Measurements from ENCODE around the gene FXYD5. TPM values are rescaled to one million over a fixed set of nuclear protein-coding genes. Genes with fewer than 3 reads are reported as not detected.
A peak's percentile ranks its signal among the peaks of the same experiment; 100 is the strongest.

The FXYD5 gene
- total and polyA plus RNA-seq, 9 of the 15 experiments (the other 6 are each of a cell fraction or from before 2014, with no cell fraction given), result 104 to 537 (median 174) TPM

DNA sequence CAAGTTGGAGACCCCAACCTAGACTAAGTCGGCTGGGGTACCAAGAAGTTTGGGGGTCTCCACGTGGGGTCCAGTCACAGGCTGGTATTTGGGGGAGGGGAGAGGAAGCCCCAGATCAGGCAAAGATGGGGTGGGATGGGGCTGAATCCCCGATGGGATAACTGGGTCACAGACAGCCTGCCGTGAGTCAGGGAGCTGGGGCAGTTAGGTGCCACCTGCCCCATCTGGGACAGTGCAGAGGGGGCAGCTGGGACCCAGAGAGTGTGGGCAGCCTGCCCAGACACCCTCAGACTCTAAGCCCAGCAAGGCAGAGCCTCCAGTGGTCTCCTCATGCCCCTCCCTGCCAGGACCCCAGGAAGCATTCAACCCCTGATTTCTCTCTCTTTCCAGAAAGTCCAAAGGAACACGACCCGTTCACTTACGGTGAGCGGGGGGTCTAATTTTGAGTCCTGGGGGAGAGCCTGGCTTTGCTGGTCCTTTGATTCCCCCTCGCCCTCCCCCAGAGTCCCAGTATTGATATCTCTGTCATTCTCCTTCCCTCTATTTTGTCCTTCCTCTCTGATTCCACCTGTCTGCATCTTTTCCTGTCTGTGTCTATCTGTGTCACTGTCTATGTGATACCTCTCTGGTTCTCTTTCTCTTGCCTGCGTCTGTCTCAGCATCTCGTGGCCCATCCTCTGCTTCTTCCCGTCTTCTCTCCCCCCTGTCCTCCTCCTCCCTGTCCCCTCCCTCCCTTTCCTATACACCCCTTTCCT lies 14.2 kb upstream of the FXYD5 start:
- no TSS peak for BruUV-seq (replicated peaks)
- no peak overlapping the region for H3K4me2 ChIP-seq (ENCODE audit: insufficient read depth, low read length)
- H4K20me1 ChIP-seq (replicated peaks; ENCODE audit: control insufficient read depth, insufficient read depth, low read length), result peaks cover 16% of the 10 kb centered on the region
- H2AFZ ChIP-seq (ENCODE audit: low read depth, low read length), result no peak overlapping the region
- no peaks in the 10 kb centered on the region for H3K9me3 ChIP-seq (replicated peaks; ENCODE audit: control insufficient read depth, insufficient read depth, low read depth, low read length)
- no peaks in the 10 kb centered on the region for H3K79me2 ChIP-seq (ENCODE audit: control insufficient read depth, insufficient read depth, low read length)
- no peaks in the 10 kb centered on the region; a peak in 2 of 5 replicates for H3K27me3 ChIP-seq (ENCODE audit: control insufficient read depth in 2 of 2, insufficient read depth in 2 of 2, low read length in 2 of 2)
- H3K4me1 ChIP-seq (replicated peaks in 1 of 2; ENCODE audit: control insufficient read depth in 2 of 2, insufficient read depth in 2 of 2, low read length in 2 of 2), result peaks cover 13 to 60% of the 10 kb centered on the region in 2 experiments
- H3K27ac ChIP-seq (ENCODE audit: extremely low read depth, low read depth, low read length), result no peak overlapping the region
- no peak for ATAC-seq
- H3K36me3 ChIP-seq (ENCODE audit: control insufficient read depth, insufficient read depth, low read length), result no peaks in the 10 kb centered on the region
- in situ Hi-C loops (cut with MboI), result no loop called here
- H3K9me1 ChIP-seq (ENCODE audit: control insufficient read depth, insufficient read depth, low read length), result no peaks in the 10 kb centered on the region
- intact Hi-C loops (cut with micrococcal nuclease), result loop anchor here (5.0 kb wide), 1 partner anchor 127 kb away; the partner anchor contains the start of gene USF2
- no peak overlapping the region; a peak in 1 of 4 replicates for H3K9ac ChIP-seq (ENCODE audit: insufficient read depth in 1 of 2, low read depth in 2 of 2, low read length in 2 of 2)
- POLR2A ChIA-PET, result interaction anchor here (1.0 kb wide), 1 partner anchor 13 kb away, joined by 3 read pairs; no protein-coding TSS in a partner anchor
- WGBS (ENCODE audit: insufficient coverage, low coverage, missing lambda C conversion rate), result 24% methylated on average over 12 of the region's 12 CpGs
- TF ChIP-seq ZBTB1 (CRISPR knock-in tag; IDR thresholded peaks at IDR 0.05; ENCODE audit: borderline replicate concordance, low read depth), result no peak
- TF ChIP-seq, protein P1, sequence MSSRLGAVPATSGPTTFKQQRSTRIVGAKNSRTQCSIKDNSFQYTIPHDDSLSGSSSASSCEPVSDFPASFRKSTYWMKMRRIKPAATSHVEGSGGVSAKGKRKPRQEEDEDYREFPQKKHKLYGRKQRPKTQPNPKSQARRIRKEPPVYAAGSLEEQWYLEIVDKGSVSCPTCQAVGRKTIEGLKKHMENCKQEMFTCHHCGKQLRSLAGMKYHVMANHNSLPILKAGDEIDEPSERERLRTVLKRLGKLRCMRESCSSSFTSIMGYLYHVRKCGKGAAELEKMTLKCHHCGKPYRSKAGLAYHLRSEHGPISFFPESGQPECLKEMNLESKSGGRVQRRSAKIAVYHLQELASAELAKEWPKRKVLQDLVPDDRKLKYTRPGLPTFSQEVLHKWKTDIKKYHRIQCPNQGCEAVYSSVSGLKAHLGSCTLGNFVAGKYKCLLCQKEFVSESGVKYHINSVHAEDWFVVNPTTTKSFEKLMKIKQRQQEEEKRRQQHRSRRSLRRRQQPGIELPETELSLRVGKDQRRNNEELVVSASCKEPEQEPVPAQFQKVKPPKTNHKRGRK (tag; IDR thresholded peaks at IDR 0.05), result peak; percentile 50; the same call in 1 of the 2 replicates
- H3K4me3 ChIP-seq, result no peak overlapping the region
- FAIRE-seq, result no peak
- CTCF ChIA-PET (ENCODE audit: low intra/inter-chr PET ratio), result no interaction called here
- DNase-seq (ENCODE audit: extremely low read depth in 1 of 4, low spot score in 3 of 4), result no peak
